ENCODE results near the gene ELFN1.

DNA sequence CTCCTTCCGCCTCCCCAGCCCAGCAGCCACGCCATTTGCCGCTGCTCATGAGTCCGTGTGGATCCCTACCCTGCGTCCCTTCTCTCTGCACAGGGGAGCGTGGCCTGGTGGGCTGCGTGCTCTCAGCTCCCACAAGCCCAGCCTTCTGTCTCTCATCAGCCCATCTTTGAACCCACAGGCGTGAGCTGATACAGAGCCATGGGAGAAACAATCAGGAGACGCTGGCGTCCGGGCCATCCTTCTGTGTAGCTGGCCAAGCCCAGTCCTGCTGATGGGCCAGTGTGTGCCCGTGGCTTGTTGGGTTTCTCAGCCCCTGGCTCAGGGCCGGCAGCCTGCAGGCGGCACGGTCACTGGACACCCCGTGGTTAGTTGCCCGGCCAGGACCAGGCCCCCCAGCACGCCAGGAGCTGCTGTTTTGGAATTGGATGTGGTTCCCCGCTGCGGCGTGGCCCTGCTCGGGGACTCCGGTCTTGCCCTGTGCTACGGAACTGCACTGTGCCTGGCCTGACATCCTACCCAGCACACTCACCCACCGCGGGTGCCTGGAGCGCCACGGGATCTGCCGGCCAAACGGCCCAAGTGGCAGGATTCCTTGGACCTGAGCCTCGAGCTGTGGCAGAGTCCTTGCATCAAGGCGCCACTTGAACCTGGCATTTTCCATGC is 88.9 kb downstream of the ELFN1 start:
- TF ChIP-seq, protein P1, sequence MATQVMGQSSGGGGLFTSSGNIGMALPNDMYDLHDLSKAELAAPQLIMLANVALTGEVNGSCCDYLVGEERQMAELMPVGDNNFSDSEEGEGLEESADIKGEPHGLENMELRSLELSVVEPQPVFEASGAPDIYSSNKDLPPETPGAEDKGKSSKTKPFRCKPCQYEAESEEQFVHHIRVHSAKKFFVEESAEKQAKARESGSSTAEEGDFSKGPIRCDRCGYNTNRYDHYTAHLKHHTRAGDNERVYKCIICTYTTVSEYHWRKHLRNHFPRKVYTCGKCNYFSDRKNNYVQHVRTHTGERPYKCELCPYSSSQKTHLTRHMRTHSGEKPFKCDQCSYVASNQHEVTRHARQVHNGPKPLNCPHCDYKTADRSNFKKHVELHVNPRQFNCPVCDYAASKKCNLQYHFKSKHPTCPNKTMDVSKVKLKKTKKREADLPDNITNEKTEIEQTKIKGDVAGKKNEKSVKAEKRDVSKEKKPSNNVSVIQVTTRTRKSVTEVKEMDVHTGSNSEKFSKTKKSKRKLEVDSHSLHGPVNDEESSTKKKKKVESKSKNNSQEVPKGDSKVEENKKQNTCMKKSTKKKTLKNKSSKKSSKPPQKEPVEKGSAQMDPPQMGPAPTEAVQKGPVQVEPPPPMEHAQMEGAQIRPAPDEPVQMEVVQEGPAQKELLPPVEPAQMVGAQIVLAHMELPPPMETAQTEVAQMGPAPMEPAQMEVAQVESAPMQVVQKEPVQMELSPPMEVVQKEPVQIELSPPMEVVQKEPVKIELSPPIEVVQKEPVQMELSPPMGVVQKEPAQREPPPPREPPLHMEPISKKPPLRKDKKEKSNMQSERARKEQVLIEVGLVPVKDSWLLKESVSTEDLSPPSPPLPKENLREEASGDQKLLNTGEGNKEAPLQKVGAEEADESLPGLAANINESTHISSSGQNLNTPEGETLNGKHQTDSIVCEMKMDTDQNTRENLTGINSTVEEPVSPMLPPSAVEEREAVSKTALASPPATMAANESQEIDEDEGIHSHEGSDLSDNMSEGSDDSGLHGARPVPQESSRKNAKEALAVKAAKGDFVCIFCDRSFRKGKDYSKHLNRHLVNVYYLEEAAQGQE (IDR thresholded peaks at IDR 0.05; ENCODE audit: insufficient read depth in 1 of 2, low read depth in 2 of 2, low read length in 2 of 2): no peak
- TF ChIP-seq TAF1 (IDR thresholded peaks at IDR 0.05; ENCODE audit: borderline replicate concordance, insufficient read depth, low read length) (no peak), POLR2AphosphoS5 (IDR thresholded peaks at IDR 0.05; ENCODE audit: low read depth, low read length) (no peak)
